HG02852 (cell line): ENCODE data around the gene ZNF341.

ENCODE experiments used
- ATAC-seq: cut with Tn5 transposase; IDR thresholded peaks from one replicate; pipeline ENCODE4 v1.9.1; 2021; ENCODE audit warnings: mild to moderate bottlenecking, moderate library complexity; ENCODE audit not compliant: unreplicated experiment

ZNF341 gene

GRCh38 chr20:33839591-33839990 is 107.8 kb downstream of the ZNF341 start:
- ATAC-seq, result no peak

GRCh38 chr20:33840160-33840559 is 108.4 kb downstream of the ZNF341 start:
- no peak for ATAC-seq

GRCh38 chr20:33840759-33841435 is 109.1 kb downstream of the ZNF341 start:
- no peak for ATAC-seq

GRCh38 chr20:33841436-33841799 is 109.6 kb downstream of the ZNF341 start:
- no peak for ATAC-seq
